Gastroesophageal sphincter (tissue), 4 donors: ENCODE data around the gene CDK1. TPM values are rescaled to one million over a fixed set of nuclear protein-coding genes. Genes with fewer than 3 reads are reported as not detected.
"Not testable (repeated sequence)": the region's sequence is repeated elsewhere in the genome, so short reads cannot be mapped to it uniquely, and the experiment has no call there.

Experiments
- ATAC-seq: fragments of 150-250 bp; one replicate; pipeline ENCODE4 v1.9.1; 2016; ENCODE audit warnings: mild to moderate bottlenecking, moderate library complexity
- H3K27ac ChIP-seq, 4 donors: fragments of 200-600 bp; sonication (generic) in 3 of 4; 1 replicate in 3 of 4; 2 replicates in 1 of 4; pipeline ENCODE4 v1.5.1; 2016 to 2019
- H3K27me3 ChIP-seq: fragments of 200-600 bp; sonication (generic); one replicate; pipeline ENCODE4 v1.5.1; 2019
- H3K36me3 ChIP-seq, 2 donors: fragments of 200-600 bp; sonication (generic); one replicate each; pipeline ENCODE4 v1.5.1; 2019; ENCODE audit warnings: control low read depth in 1 of 2
- H3K4me1 ChIP-seq, 3 donors: fragments of 200-600 bp; sonication (generic); 1 replicate in 2 of 3; 2 replicates in 1 of 3; pipeline ENCODE4 v1.5.1; 2016 to 2019; ENCODE audit warnings: control low read depth in 2 of 3
- H3K4me3 ChIP-seq, 2 donors: fragments of 200-600 bp; sonication (generic); one replicate each; pipeline ENCODE4 v1.5.1; 2019; ENCODE audit warnings: mild to moderate bottlenecking in 1 of 2, moderate library complexity in 1 of 2
- H3K9me3 ChIP-seq, 3 donors: fragments of 200-600 bp; sonication (generic); one replicate each; pipeline ENCODE4 v1.5.1; 2017 to 2019; ENCODE audit warnings: control low read depth in 2 of 3
- EP300 ChIP-seq: sonication (generic); formaldehyde crosslinking; IDR thresholded peaks from one replicate; pipeline ENCODE4 v1.6.1; 2017; ENCODE audit warnings: antibody characterized with exemption, mild to moderate bottlenecking
- POLR2A ChIP-seq, 2 donors: fragments of 450-650 bp; IDR thresholded peaks; one replicate each; pipeline ENCODE4 v1.6.1; 2017; ENCODE audit warnings: antibody characterized with exemption in 2 of 2, mild to moderate bottlenecking in 2 of 2, moderate library complexity in 1 of 2
- POLR2AphosphoS5 ChIP-seq: sonication (generic); formaldehyde crosslinking; IDR thresholded peaks from one replicate; pipeline ENCODE4 v1.6.1; 2017; ENCODE audit warnings: antibody characterized with exemption
- WGBS, 2 donors: methylation state at CpG; one replicate each; pipeline ENCODE4 v1.1.5; 2018; ENCODE audit warnings: low coverage in 1 of 2; 5-methylcytosine and 5-hydroxymethylcytosine counted together
- total RNA-seq, 4 donors: library from RNA; depleted of rRNA; stranded (reverse); fragments of >200 nt; gene quantifications; one replicate each; pipeline ENCODE4 v1.1.0, GENCODE V29; 2016
- TF ChIP-seq, protein P1 (sequence below), 4 experiments: fragments of 200-600 bp in 2 of 4; fragments of 450-650 bp in 2 of 4; sonication (generic) in 1 of 4; IDR thresholded peaks; one replicate each; pipeline ENCODE4 v1.5.1; 2017 to 2019; ENCODE audit warnings: antibody characterized with exemption in 4 of 4, mild to moderate bottlenecking in 2 of 4, moderate library complexity in 2 of 4

Gene CDK1
- total RNA-seq, 4 donors from 2014 or later = 0.40 to 6.9 (median 1.3) TPM

- Histone ChIP-seq H3K27me3 (no peaks in the 10 kb centered on the region), H3K9me3 (no peaks in the 10 kb centered on the region), H3K4me3 (no peak overlapping the region), H3K36me3 (no peaks in the 10 kb centered on the region), H3K4me1 (peaks cover 0 to 31% (median 0%) of the 10 kb centered on the region in 3 donors), H3K27ac (no peak overlapping the region)
- no peak for TF ChIP-seq EP300
- TF ChIP-seq POLR2A (IDR thresholded peaks at IDR 0.05) = no peak
- TF ChIP-seq, protein P1, sequence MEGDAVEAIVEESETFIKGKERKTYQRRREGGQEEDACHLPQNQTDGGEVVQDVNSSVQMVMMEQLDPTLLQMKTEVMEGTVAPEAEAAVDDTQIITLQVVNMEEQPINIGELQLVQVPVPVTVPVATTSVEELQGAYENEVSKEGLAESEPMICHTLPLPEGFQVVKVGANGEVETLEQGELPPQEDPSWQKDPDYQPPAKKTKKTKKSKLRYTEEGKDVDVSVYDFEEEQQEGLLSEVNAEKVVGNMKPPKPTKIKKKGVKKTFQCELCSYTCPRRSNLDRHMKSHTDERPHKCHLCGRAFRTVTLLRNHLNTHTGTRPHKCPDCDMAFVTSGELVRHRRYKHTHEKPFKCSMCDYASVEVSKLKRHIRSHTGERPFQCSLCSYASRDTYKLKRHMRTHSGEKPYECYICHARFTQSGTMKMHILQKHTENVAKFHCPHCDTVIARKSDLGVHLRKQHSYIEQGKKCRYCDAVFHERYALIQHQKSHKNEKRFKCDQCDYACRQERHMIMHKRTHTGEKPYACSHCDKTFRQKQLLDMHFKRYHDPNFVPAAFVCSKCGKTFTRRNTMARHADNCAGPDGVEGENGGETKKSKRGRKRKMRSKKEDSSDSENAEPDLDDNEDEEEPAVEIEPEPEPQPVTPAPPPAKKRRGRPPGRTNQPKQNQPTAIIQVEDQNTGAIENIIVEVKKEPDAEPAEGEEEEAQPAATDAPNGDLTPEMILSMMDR (IDR thresholded peaks at IDR 0.05) = no peak
- TF ChIP-seq POLR2AphosphoS5 = no peak
- no peak for ATAC-seq
- WGBS, 2 donors = 59 to 78% methylated on average over 2 to 4 of the region's 4 CpGs
Observed at GRCh38 chr10:60822809-60823208, 44.5 kb downstream of the CDK1 start.

GRCh38 chr10:60823324-60823723 lies 45.0 kb downstream of the CDK1 start:
- 78 to 84% methylated on average over 1 of the region's 1 CpG for WGBS, 2 donors
- TF ChIP-seq, protein P1 (IDR thresholded peaks at IDR 0.05) = no peak
- TF ChIP-seq POLR2AphosphoS5 (no peak), POLR2A (IDR thresholded peaks at IDR 0.05) (no peak), EP300 (no peak)
- Histone ChIP-seq H3K4me3 (no peak overlapping the region), H3K9me3 (no peaks in the 10 kb centered on the region), H3K36me3 (no peaks in the 10 kb centered on the region), H3K27ac (no peak overlapping the region), H3K27me3 (no peaks in the 10 kb centered on the region), H3K4me1 (peaks cover 0 to 31% (median 0%) of the 10 kb centered on the region in 3 donors)
- ATAC-seq = no peak

DNA sequence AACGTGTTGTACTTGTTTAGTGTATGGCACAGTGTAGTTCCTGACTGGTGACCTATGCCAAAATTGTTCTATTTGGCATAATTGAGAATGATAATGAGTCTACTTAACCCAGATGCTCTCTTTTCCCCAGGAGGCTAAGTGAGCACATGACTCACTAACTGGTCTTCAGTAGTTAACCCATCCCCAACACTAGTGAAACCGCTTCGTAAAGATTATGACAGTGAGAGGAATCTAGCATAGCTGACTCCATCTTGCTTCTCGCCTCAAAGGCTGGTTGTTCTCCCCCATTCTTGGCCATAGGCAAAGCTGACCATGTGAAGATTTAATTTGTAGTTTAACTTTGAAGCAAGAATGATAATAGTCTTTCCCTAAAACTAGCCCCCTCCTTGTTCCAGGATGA lies 47.2 kb downstream of the CDK1 start:
- WGBS, 2 donors = 97 to 100% methylated on average over 2 to 3 of the region's 4 CpGs
- H3K4me3 ChIP-seq = no peak overlapping the region
- ATAC-seq = no peak
- TF ChIP-seq, protein P1 (IDR thresholded peaks at IDR 0.05) = no peak
- TF ChIP-seq EP300 = no peak
- TF ChIP-seq POLR2AphosphoS5 = no peak
- no peak for TF ChIP-seq POLR2A (IDR thresholded peaks at IDR 0.05)
- H3K27me3 ChIP-seq = no peaks in the 10 kb centered on the region
- H3K27ac ChIP-seq = no peak overlapping the region
- no peaks in the 10 kb centered on the region for H3K36me3 ChIP-seq
- H3K9me3 ChIP-seq = no peaks in the 10 kb centered on the region
- H3K4me1 ChIP-seq = peaks cover 0 to 15% (median 0%) of the 10 kb centered on the region in 3 donors

DNA sequence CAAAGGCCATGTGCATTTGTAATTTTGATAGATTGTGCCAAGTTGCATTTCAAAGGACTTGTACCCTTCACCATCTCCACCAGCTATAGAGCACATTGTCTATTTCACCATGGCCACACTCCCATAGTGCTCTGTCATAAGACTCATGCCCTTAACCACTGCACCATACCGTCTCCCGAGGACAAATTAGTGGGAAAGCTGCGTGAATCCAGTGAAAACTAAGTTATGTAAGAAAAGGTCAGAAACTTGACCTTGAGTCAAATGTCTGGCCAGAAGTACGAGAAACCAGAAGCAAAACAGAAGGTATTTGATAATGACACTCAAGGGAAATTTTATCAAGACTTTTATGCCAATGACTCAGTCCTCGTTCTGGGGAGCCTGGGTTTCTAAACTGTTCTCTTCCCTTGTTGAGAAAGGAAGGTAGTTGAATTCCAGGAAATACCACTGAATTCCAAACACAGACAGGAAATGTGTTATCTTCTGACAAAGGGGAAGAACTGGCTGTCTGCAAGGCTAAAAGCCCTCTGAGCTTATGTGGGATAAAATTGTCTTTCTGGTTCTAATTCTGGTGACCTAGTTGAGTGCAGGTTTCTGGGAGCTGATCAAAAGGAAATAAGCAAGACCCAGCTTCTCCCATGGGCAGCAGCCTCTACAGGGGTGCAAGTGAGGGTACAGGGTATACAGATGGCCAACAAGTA lies 49.7 kb downstream of the CDK1 start:
- no peak overlapping the region for H3K27ac ChIP-seq
- TF ChIP-seq POLR2A (IDR thresholded peaks at IDR 0.05) = no peak
- TF ChIP-seq POLR2AphosphoS5 = peak; percentile 37
- no peaks in the 10 kb centered on the region for H3K36me3 ChIP-seq
- ATAC-seq = peak; percentile 70
- WGBS, 2 donors = 16 to 73% methylated on average over 3 to 5 of the region's 5 CpGs
- no peaks in the 10 kb centered on the region for H3K9me3 ChIP-seq
- no peak overlapping the region for H3K4me3 ChIP-seq
- H3K27me3 ChIP-seq = no peaks in the 10 kb centered on the region
- H3K4me1 ChIP-seq = peaks cover 0 to 11% (median 0%) of the 10 kb centered on the region in 3 donors

- WGBS, 2 donors = 30 to 71% methylated on average over 1 of the region's 1 CpG
Observed at GRCh38 chr10:60828489-60828852, 50.2 kb downstream of the CDK1 start.

DNA sequence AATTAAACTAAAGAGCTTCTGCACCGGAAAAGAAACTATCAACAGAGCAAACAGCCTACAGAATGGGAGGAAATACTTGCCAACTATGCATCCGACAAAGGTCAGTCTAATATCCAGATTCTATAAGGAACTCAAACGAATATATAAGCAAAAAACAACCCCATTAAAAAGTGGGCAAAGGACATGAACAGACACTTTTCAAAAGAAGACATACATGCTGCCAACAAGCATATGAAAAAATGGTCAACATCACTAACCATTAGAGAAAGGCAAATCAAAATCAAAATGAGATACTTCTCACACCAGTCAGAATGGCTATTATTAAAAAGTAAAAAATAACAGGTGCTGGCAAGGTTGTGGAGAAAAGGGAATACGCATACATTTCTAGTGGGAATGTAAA lies 53.9 kb downstream of the CDK1 start:
- H3K27me3 ChIP-seq, H3K9me3 ChIP-seq, H3K36me3 ChIP-seq, ATAC-seq, H3K27ac ChIP-seq, H3K4me3 ChIP-seq, H3K4me1 ChIP-seq: not testable (repeated sequence)
- WGBS, 2 donors = 87 to 96% methylated on average over 4 of the region's 4 CpGs

More at GRCh38 chr10:60828489-60828852, 50.2 kb downstream of the CDK1 start:
- Histone ChIP-seq H3K9me3 (no peaks in the 10 kb centered on the region), H3K4me3 (no peak overlapping the region), H3K36me3 (no peaks in the 10 kb centered on the region), H3K4me1 (peaks cover 0 to 8% (median 0%) of the 10 kb centered on the region in 3 donors), H3K27me3 (no peaks in the 10 kb centered on the region), H3K27ac (no peak overlapping the region)
- no peak for TF ChIP-seq POLR2A (IDR thresholded peaks at IDR 0.05)
- TF ChIP-seq, protein P1 (IDR thresholded peaks at IDR 0.05) = no peak
- ATAC-seq = no peak
